CD8-positive, alpha-beta memory T cell (primary cell): ENCODE results near the gene DIS3L. TPM values are rescaled to one million over a fixed set of nuclear protein-coding genes. Genes with fewer than 3 reads are reported as not detected.
"Not testable (repeated sequence)": the region's sequence is repeated elsewhere in the genome, so short reads cannot be mapped to it uniquely, and the experiment has no call there.

Source experiments
- CTCF ChIA-PET: fragments of 350-600 bp; sonication (Branson Sonifier 250); formaldehyde crosslinking; loops from one replicate; lab custom pipeline; 2021; ENCODE audit warnings: antibody characterized with exemption; lab: Charles Lee
- POLR2A ChIA-PET: fragments of 350-600 bp; sonication (Branson Sonifier 250); formaldehyde crosslinking; loops from one replicate; lab custom pipeline; 2021; ENCODE audit warnings: antibody characterized with exemption; lab: Charles Lee
- DNase-seq, 5 donors: peaks; one replicate each; pipeline versions ENCODE4 v3.0.0 to v3.0.0-alpha.2; 2020 to 2022; ENCODE audit warnings: mixed read lengths in 1 of 5
- H3K27ac ChIP-seq: one replicate; pipeline ENCODE4 v1.7.0; 2013; ENCODE audit warnings: low read depth, mild to moderate bottlenecking, low read length, moderate library complexity
- H3K27me3 ChIP-seq: 2 replicates; pipeline ENCODE4 v1.7.0; 2013; ENCODE audit warnings: low read length, mild to moderate bottlenecking; ENCODE audit not compliant: insufficient read depth, poor library complexity, severe bottlenecking
- H3K36me3 ChIP-seq: 2 replicates; pipeline ENCODE4 v1.7.0; 2013; ENCODE audit warnings: mild to moderate bottlenecking, low read length, moderate library complexity; ENCODE audit not compliant: insufficient read depth
- H3K4me1 ChIP-seq: 2 replicates; pipeline ENCODE4 v1.7.0; 2013; ENCODE audit warnings: mild to moderate bottlenecking, low read length, moderate library complexity; ENCODE audit not compliant: insufficient read depth
- H3K4me3 ChIP-seq: 2 replicates; pipeline ENCODE4 v1.7.0; 2013; ENCODE audit warnings: mild to moderate bottlenecking, low read length
- H3K9me3 ChIP-seq: 2 replicates; pipeline ENCODE4 v1.7.0; 2013; ENCODE audit warnings: mild to moderate bottlenecking, low read length
- H3K27ac Mint-ChIP-seq, 8 donors: one replicate each; pipeline ENCODE4 v1.8.0; 2020 to 2021; ENCODE audit warnings: mixed read lengths in 8 of 8, mild to moderate bottlenecking in 6 of 8, inconsistent platforms in 3 of 8, moderate library complexity in 3 of 8
- H3K27me3 Mint-ChIP-seq, 2 donors: one replicate each; pipeline ENCODE4 v1.8.0; 2020 to 2021; ENCODE audit warnings: mixed read lengths in 2 of 2, mild to moderate bottlenecking in 1 of 2, moderate library complexity in 1 of 2
- H3K36me3 Mint-ChIP-seq, 3 donors: one replicate each; pipeline ENCODE4 v1.8.0; 2020 to 2021; ENCODE audit warnings: mixed read lengths in 3 of 3, inconsistent platforms in 1 of 3, mild to moderate bottlenecking in 1 of 3
- H3K4me1 Mint-ChIP-seq, 3 donors: one replicate each; pipeline ENCODE4 v1.8.0; 2020 to 2021; ENCODE audit warnings: mixed read lengths in 3 of 3, inconsistent platforms in 1 of 3, mild to moderate bottlenecking in 1 of 3
- H3K4me3 Mint-ChIP-seq, 7 donors: one replicate each; pipeline ENCODE4 v1.8.0; 2020 to 2021; ENCODE audit warnings: mixed read lengths in 7 of 7, mild to moderate bottlenecking in 6 of 7, moderate library complexity in 4 of 7, inconsistent platforms in 2 of 7
- H3K9me3 Mint-ChIP-seq, 5 donors: one replicate each; pipeline ENCODE4 v1.8.0; 2020 to 2022; ENCODE audit warnings: mixed read lengths in 5 of 5, mild to moderate bottlenecking in 3 of 5, moderate library complexity in 2 of 5, inconsistent platforms in 1 of 5
- polyA plus RNA-seq: library from polyadenylated mRNA; unstranded; fragments of 300-500 nt; fragmentation: Illumina TruSeq; gene quantifications from one replicate; pipeline ENCODE4 v1.2.3, GENCODE V29; 2021
- total RNA-seq, 2 experiments: library from RNA; stranded (reverse); gene quantifications; one replicate each; pipeline ENCODE4 v1.2.3, GENCODE V29; 2021

The DIS3L gene
- total and polyA plus RNA-seq, 3 experiments from 2014 or later = 24.7 to 42.7 (median 26.5) TPM

- Mint-ChIP-seq H3K27ac (peak overlapping the region; percentile 88 to 98 (median 94)), H3K9me3 (no peaks in the 10 kb centered on the region), H3K36me3 (peaks cover 0 to 12% (median 0%) of the 10 kb centered on the region in 3 donors), H3K27me3 (no peaks in the 10 kb centered on the region), H3K4me1 (peaks cover 40 to 57% (median 57%) of the 10 kb centered on the region in 3 donors), H3K4me3 (peak overlapping the region; percentile 83 to 98 (median 86))
- peak in 1 of 5 donors; percentile 20 for DNase-seq
- Histone ChIP-seq H3K9me3 (no peaks in the 10 kb centered on the region), H3K4me3 (peak overlapping the region; percentile 70), H3K27ac (peak overlapping the region; percentile 80), H3K4me1 (peaks cover 35% of the 10 kb centered on the region), H3K36me3 (no peaks in the 10 kb centered on the region), H3K27me3 (no peaks in the 10 kb centered on the region)
- POLR2A ChIA-PET = interaction anchor here (0.7 kb wide), 1 partner anchor 422 kb away, joined by 8 read pairs; no protein-coding TSS in a partner anchor
- CTCF ChIA-PET = interaction anchor here (0.9 to 3.7 kb wide), 2 partner anchors 206 to 423 kb away, joined by 3 to 25 read pairs; partner anchors contain the start of genes RAB11A and SNAPC5
Observed at GRCh38 chr15:66292571-66293418, 573 bp upstream of the DIS3L start.

GRCh38 chr15:66294157-66294931 is 976 bp downstream of the DIS3L start:
- H3K27me3 ChIP-seq = no peaks in the 10 kb centered on the region
- no peaks in the 10 kb centered on the region for H3K36me3 ChIP-seq
- CTCF ChIA-PET = interaction anchor here (3.7 kb wide), 1 partner anchor 204 kb away, joined by 25 read pairs; the partner anchor contains the start of gene SNAPC5
- H3K4me1 ChIP-seq = peaks cover 35% of the 10 kb centered on the region
- Mint-ChIP-seq H3K27me3 (no peaks in the 10 kb centered on the region), H3K4me3 (peak overlapping the region; percentile 87 to 96 (median 89)), H3K4me1 (peaks cover 45 to 60% (median 56%) of the 10 kb centered on the region in 3 donors), H3K9me3 (no peaks in the 10 kb centered on the region), H3K36me3 (peaks cover 0 to 20% (median 3%) of the 10 kb centered on the region in 3 donors), H3K27ac (peak overlapping the region; percentile 91 to 99 (median 96))
- H3K9me3 ChIP-seq = no peaks in the 10 kb centered on the region
- DNase-seq = peak in 1 of 5 donors; percentile 46
- H3K27ac ChIP-seq = peak overlapping the region; percentile 80
- H3K4me3 ChIP-seq = peak overlapping the region; percentile 67
- POLR2A ChIA-PET = interaction anchor here (0.7 to 1.1 kb wide), 3 partner anchors 206 to 425 kb away, joined by 3 read pairs; partner anchors contain the start of gene RAB11A

DNA sequence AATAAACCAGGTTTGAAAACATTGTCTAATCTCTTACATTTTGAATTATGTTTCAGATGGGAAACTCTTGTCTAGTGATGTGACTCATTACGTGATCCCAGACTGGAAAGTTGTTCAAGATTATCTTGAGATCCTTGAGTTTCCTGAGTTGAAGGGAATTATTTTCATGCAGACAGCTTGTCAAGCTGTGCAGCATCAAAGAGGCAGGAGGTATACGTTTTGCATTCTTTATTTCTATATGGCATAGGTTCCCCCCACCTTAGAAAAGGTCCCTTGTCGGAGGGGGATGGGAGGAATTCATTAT is 1.5 kb downstream of the DIS3L start:
- no peaks in the 10 kb centered on the region for H3K27me3 ChIP-seq

DNA sequence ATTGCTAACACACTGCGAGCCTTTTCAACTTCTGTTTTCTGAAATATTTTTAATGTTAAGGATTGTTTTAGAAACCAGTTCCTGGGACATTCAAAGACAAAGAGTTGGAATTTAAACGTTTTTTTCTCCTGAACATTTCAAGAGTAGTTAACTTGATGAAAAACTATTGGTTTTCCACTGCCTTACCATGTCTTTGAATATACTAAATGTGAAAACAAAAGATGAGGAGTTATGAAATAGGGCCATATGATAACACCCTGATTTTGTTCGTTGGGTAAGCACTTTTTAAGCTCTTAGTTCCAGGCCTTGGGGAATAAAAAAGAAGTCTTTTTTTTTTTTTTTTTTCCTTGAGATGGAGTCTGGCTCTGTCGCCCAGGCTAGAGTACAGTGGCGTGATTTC is 2.8 kb downstream of the DIS3L start:
- ChIA-PET POLR2A (interaction anchor here (0.5 kb wide), 1 partner anchor 60 kb away, joined by 4 read pairs; the partner anchor contains the start of gene TIPIN), CTCF (interaction anchor here (0.8 to 2.1 kb wide), 3 partner anchors 9 to 203 kb away, joined by 3 to 5 read pairs (median 3); partner anchors contain the start of gene SNAPC5)
- no peaks in the 10 kb centered on the region for H3K27me3 Mint-ChIP-seq
- peaks cover 26% of the 10 kb centered on the region for H3K4me1 ChIP-seq
- H3K27ac Mint-ChIP-seq = peak overlapping the region in 1 of 8 donors; percentile 58
- H3K27me3 ChIP-seq = no peaks in the 10 kb centered on the region
- H3K4me1 Mint-ChIP-seq = peaks cover 41 to 54% (median 52%) of the 10 kb centered on the region in 3 donors
- H3K36me3 ChIP-seq = no peaks in the 10 kb centered on the region
- DNase-seq = no peak
- H3K27ac ChIP-seq = no peak overlapping the region
- no peaks in the 10 kb centered on the region for H3K9me3 Mint-ChIP-seq
- H3K4me3 ChIP-seq = no peak overlapping the region
- peak overlapping the region in 2 of 7 donors; percentile 11 to 48 for H3K4me3 Mint-ChIP-seq
- H3K36me3 Mint-ChIP-seq = peaks cover 0 to 31% (median 3%) of the 10 kb centered on the region in 3 donors
- H3K9me3 ChIP-seq = no peaks in the 10 kb centered on the region

More for the DNA sequence above, 1.5 kb downstream of the DIS3L start:
- H3K4me3 Mint-ChIP-seq = peak overlapping the region; percentile 87 to 96 (median 89)
- no peak for DNase-seq
- H3K36me3 Mint-ChIP-seq = peaks cover 0 to 21% (median 3%) of the 10 kb centered on the region in 3 donors
- Histone ChIP-seq H3K9me3 (no peaks in the 10 kb centered on the region), H3K36me3 (no peaks in the 10 kb centered on the region), H3K4me1 (peaks cover 35% of the 10 kb centered on the region), H3K27ac (no peak overlapping the region), H3K4me3 (peak overlapping the region; percentile 67)
- H3K4me1 Mint-ChIP-seq = peaks cover 45 to 60% (median 56%) of the 10 kb centered on the region in 3 donors
- no peaks in the 10 kb centered on the region for H3K27me3 Mint-ChIP-seq
- ChIA-PET CTCF (interaction anchor here (3.7 kb wide), 1 partner anchor 204 kb away, joined by 25 read pairs; the partner anchor contains the start of gene SNAPC5), POLR2A (interaction anchor here (0.7 to 1.1 kb wide), 3 partner anchors 205 to 425 kb away, joined by 3 read pairs; partner anchors contain the start of gene RAB11A)
- H3K9me3 Mint-ChIP-seq = no peaks in the 10 kb centered on the region
- peak overlapping the region; percentile 91 to 99 (median 96) for H3K27ac Mint-ChIP-seq

- no peak overlapping the region for H3K4me3 ChIP-seq
- no peak for DNase-seq
- Mint-ChIP-seq H3K36me3 (peaks cover 0 to 48% (median 5%) of the 10 kb centered on the region in 3 donors), H3K27ac (peak overlapping the region in 2 of 8 donors; percentile 63 to 78), H3K27me3 (no peaks in the 10 kb centered on the region), H3K9me3 (no peaks in the 10 kb centered on the region), H3K4me1 (peaks cover 45 to 57% (median 56%) of the 10 kb centered on the region in 3 donors), H3K4me3 (no peak overlapping the region)
- H3K27me3 ChIP-seq = no peaks in the 10 kb centered on the region
- no peaks in the 10 kb centered on the region for H3K9me3 ChIP-seq
- H3K27ac ChIP-seq = no peak overlapping the region
- ChIA-PET POLR2A (no interaction called here), CTCF (no interaction called here)
- no peaks in the 10 kb centered on the region for H3K36me3 ChIP-seq
- H3K4me1 ChIP-seq = peaks cover 9% of the 10 kb centered on the region
Observed at GRCh38 chr15:66298803-66299251, 5.5 kb downstream of the DIS3L start.

DNA sequence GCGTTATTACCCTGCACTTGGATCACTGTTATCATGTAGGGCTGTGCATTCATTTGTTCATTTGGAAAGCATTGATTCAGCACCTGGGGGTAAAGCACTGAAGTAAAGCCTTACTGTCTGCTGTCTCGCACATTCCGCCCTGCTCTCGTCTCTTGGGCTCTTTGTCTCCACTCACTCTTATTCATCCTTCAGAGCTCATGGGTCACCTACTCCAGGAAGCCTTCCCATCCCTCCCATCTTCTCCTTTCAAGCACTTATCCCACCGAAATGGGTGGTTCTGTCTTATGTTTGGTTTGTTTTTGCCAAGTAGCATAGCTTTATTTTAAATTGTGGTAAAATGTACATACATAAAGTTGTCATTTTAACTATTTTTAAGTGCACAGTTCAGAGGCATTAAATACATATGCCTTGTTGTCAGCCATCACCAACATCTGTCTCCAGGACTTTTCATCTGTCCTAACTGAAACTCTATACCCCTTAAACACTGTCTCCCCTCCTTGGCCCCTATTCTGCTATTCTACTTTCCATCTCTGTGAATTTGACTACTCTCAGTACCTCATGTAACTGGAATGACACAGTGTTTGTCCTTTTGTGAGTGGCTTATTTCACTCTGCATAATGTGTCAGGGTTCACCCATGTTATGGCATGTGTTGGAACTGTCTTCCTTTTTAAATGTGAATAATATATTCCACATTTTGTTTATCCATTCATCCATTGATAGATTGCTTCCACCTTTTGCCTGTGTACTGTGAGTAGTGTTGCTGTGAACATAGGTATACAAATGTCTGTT is 9.3 kb downstream of the DIS3L start:
- Mint-ChIP-seq H3K36me3 (peaks cover 0 to 62% (median 8%) of the 10 kb centered on the region in 3 donors), H3K27me3 (no peaks in the 10 kb centered on the region), H3K27ac (peak overlapping the region; percentile 13 to 93 (median 74)), H3K9me3 (no peaks in the 10 kb centered on the region), H3K4me3 (peak overlapping the region in 4 of 7 donors; percentile 16 to 46 (median 29)), H3K4me1 (peaks cover 25 to 29% (median 27%) of the 10 kb centered on the region in 3 donors)
- POLR2A ChIA-PET = no interaction called here
- CTCF ChIA-PET = no interaction called here
- Histone ChIP-seq H3K36me3 (peaks cover 4% of the 10 kb centered on the region), H3K27me3 (no peaks in the 10 kb centered on the region), H3K4me3 (no peak overlapping the region), H3K4me1 (no peaks in the 10 kb centered on the region), H3K9me3 (no peaks in the 10 kb centered on the region), H3K27ac (no peak overlapping the region)
- no peak for DNase-seq

- H3K27ac ChIP-seq, DNase-seq, H3K9me3 ChIP-seq, POLR2A ChIA-PET, H3K27ac Mint-ChIP-seq, H3K9me3 Mint-ChIP-seq, CTCF ChIA-PET, H3K4me3 Mint-ChIP-seq, H3K4me3 ChIP-seq, H3K27me3 Mint-ChIP-seq, H3K27me3 ChIP-seq, H3K4me1 ChIP-seq: not testable (repeated sequence)
- peaks cover 15% of the 10 kb centered on the region for H3K36me3 ChIP-seq
- H3K4me1 Mint-ChIP-seq = peaks cover 21 to 34% (median 24%) of the 10 kb centered on the region in 3 donors
- peaks cover 0 to 68% (median 11%) of the 10 kb centered on the region in 3 donors for H3K36me3 Mint-ChIP-seq
Observed at GRCh38 chr15:66304425-66304824, 11.1 kb downstream of the DIS3L start.
